GM23338 (cell line): Measurements from ENCODE around the gene CCDC178. TPM values are rescaled to one million over a fixed set of nuclear protein-coding genes. Genes with fewer than 3 reads are reported as not detected.
A peak's percentile ranks its signal among the peaks of the same experiment; 100 is the strongest.

Source experiments
- ATAC-seq: fragments of 200-7000 bp; cut with Tn5 transposase; 3 replicates; pipeline ENCODE4 v1.9.1; 2020
- DNase-seq: peaks from one replicate; pipeline ENCODE4 v3.0.0-alpha.2; 2015; ENCODE audit warnings: low spot score
- H2AFZ ChIP-seq: fragments of 200-600 bp; sonication (generic); 2 replicates; pipeline ENCODE4 v1.8.0; 2016; ENCODE audit warnings: antibody characterized with exemption, mild to moderate bottlenecking, moderate library complexity
- H3F3A ChIP-seq: fragments of 200-600 bp; sonication (generic); replicated peaks from 2 replicates; pipeline ENCODE4 v1.8.0; 2017; ENCODE audit warnings: antibody characterized with exemption, mixed run types, low read depth
- H3K27ac ChIP-seq: fragments of 200-600 bp; sonication (generic); 2 replicates; pipeline ENCODE4 v1.6.1; 2016; ENCODE audit warnings: low read depth
- H3K27me3 ChIP-seq: fragments of 200-600 bp; sonication (generic); 2 replicates; pipeline ENCODE4 v1.8.0; 2016; ENCODE audit warnings: mild to moderate bottlenecking, mixed run types, moderate library complexity; ENCODE audit not compliant: insufficient read depth
- H3K36me3 ChIP-seq: fragments of 200-600 bp; sonication (generic); 2 replicates; pipeline ENCODE4 v1.8.0; 2016; ENCODE audit warnings: mild to moderate bottlenecking; ENCODE audit not compliant: insufficient read depth
- H3K4me1 ChIP-seq: fragments of 200-600 bp; sonication (generic); 2 replicates; pipeline ENCODE4 v1.8.0; 2016; ENCODE audit warnings: mild to moderate bottlenecking, moderate library complexity; ENCODE audit not compliant: insufficient read depth
- H3K4me2 ChIP-seq: fragments of 200-600 bp; sonication (generic); 2 replicates; pipeline ENCODE4 v1.7.1; 2017; ENCODE audit warnings: mixed run types
- H3K4me3 ChIP-seq: fragments of 200-600 bp; sonication (generic); 2 replicates; pipeline ENCODE4 v1.6.1; 2016; ENCODE audit warnings: mixed run types
- H3K79me2 ChIP-seq: fragments of 200-600 bp; sonication (generic); replicated peaks from 2 replicates; pipeline ENCODE4 v1.8.0; 2017; ENCODE audit warnings: mild to moderate bottlenecking; ENCODE audit not compliant: insufficient read depth
- H3K9me2 ChIP-seq: fragments of 200-600 bp; sonication (generic); 2 replicates; pipeline ENCODE4 v1.8.0; 2017; ENCODE audit not compliant: insufficient read depth
- H4K20me1 ChIP-seq: fragments of 200-600 bp; sonication (generic); replicated peaks from 2 replicates; pipeline ENCODE4 v1.8.0; 2017; ENCODE audit warnings: mild to moderate bottlenecking; ENCODE audit not compliant: insufficient read depth
- H3K27ac Mint-ChIP-seq: 2 replicates; pipeline ENCODE4 v1.8.0; 2020; ENCODE audit warnings: inconsistent platforms, mild to moderate bottlenecking, moderate library complexity, mixed read lengths
- H3K27me3 Mint-ChIP-seq: 3 replicates; pipeline ENCODE4 v1.8.0; 2022; ENCODE audit warnings: low read depth, mild to moderate bottlenecking, moderate library complexity, mixed read lengths, inconsistent platforms; ENCODE audit not compliant: insufficient read depth, poor library complexity
- H3K36me3 Mint-ChIP-seq: 3 replicates; pipeline ENCODE4 v1.8.0; 2021; ENCODE audit warnings: low read depth, mild to moderate bottlenecking, inconsistent platforms, moderate library complexity, mixed read lengths
- H3K4me1 Mint-ChIP-seq: 3 replicates; pipeline ENCODE4 v1.8.0; 2020; ENCODE audit warnings: mild to moderate bottlenecking, inconsistent platforms, mixed read lengths
- H3K4me3 Mint-ChIP-seq: 3 replicates; pipeline ENCODE4 v1.8.0; 2021; ENCODE audit warnings: moderate library complexity, mild to moderate bottlenecking, inconsistent platforms, mixed read lengths
- H3K9me3 Mint-ChIP-seq: 3 replicates; pipeline ENCODE4 v1.8.0; 2020; ENCODE audit warnings: moderate library complexity, mild to moderate bottlenecking, inconsistent platforms, mixed read lengths
- CREB1 ChIP-seq: fragments of 250-450 bp; sonication (Bioruptor Pico); IDR thresholded peaks from 2 replicates; pipeline ENCODE4 v1.5.0; 2020; ENCODE audit warnings: low read depth, mild to moderate bottlenecking, moderate library complexity
- ETS1 ChIP-seq: IDR thresholded peaks from 2 replicates; pipeline ENCODE4 v1.6.1; 2016; ENCODE audit warnings: antibody characterized with exemption
- EZH2 ChIP-seq: fragments of 200-600 bp; sonication (generic); IDR thresholded peaks from one replicate; pipeline ENCODE4 v1.8.0; 2017; ENCODE audit warnings: antibody characterized with exemption, mild to moderate bottlenecking, low read depth; ENCODE audit not compliant: unreplicated experiment
- EZH2phosphoT487 ChIP-seq: fragments of 200-600 bp; sonication (generic); IDR thresholded peaks from one replicate; pipeline ENCODE4 v1.8.1; 2018; ENCODE audit warnings: antibody characterized with exemption; ENCODE audit not compliant: unreplicated experiment
- JUNB ChIP-seq: IDR thresholded peaks from one replicate; pipeline ENCODE4 v1.6.1; 2016; ENCODE audit warnings: antibody characterized with exemption; ENCODE audit not compliant: unreplicated experiment
- NANOG ChIP-seq: IDR thresholded peaks from 2 replicates; pipeline ENCODE4 v1.6.1; 2016; ENCODE audit warnings: antibody characterized with exemption, borderline replicate concordance
- POLR2AphosphoS5 ChIP-seq: IDR thresholded peaks from 2 replicates; pipeline ENCODE4 v1.6.1; 2016; ENCODE audit warnings: antibody characterized with exemption, low read depth
- STAT1 ChIP-seq: IDR thresholded peaks from one replicate; pipeline ENCODE4 v1.6.1; 2016; ENCODE audit warnings: antibody characterized with exemption; ENCODE audit not compliant: unreplicated experiment
- ZNF114 ChIP-seq: fragments of 250-450 bp; sonication (Bioruptor Pico); IDR thresholded peaks from 2 replicates; pipeline ENCODE4 v1.5.0; 2020; ENCODE audit warnings: mild to moderate bottlenecking, moderate library complexity
- ZNF331 ChIP-seq: fragments of 250-450 bp; sonication (Bioruptor Pico); IDR thresholded peaks from 2 replicates; pipeline ENCODE4 v1.5.0; 2020; ENCODE audit warnings: low read depth, mild to moderate bottlenecking, moderate library complexity
- ZNF462 ChIP-seq: fragments of 250-450 bp; sonication (Bioruptor Pico); IDR thresholded peaks from 2 replicates; pipeline ENCODE4 v1.5.0; 2020; ENCODE audit warnings: mild to moderate bottlenecking, moderate library complexity
- polyA plus RNA-seq: library from polyadenylated mRNA; unstranded; fragments of >200 nt; fragmentation: Nextera tagmentation; extraction: Ambion mirVana; gene quantifications from 2 replicates; pipeline ENCODE4 v1.2.1, GENCODE V29; 2016
- total RNA-seq: library from RNA; depleted of rRNA; stranded (reverse); fragments of >200 nt; shearing (Covaris generic); gene quantifications from 2 replicates; pipeline ENCODE4 v1.2.3, GENCODE V29; 2014
- TF ChIP-seq, protein P1 (sequence below), 2 experiments: fragments of 200-600 bp in 1 of 2; sonication (generic) in 1 of 2; conservative IDR thresholded peaks; 2 replicates each; pipeline versions ENCODE4 v1.5.1 to v1.6.1; 2016 to 2017; ENCODE audit warnings: antibody characterized with exemption in 2 of 2, low read depth in 2 of 2, mild to moderate bottlenecking in 2 of 2, moderate library complexity in 1 of 2
- TF ChIP-seq, protein P2 (sequence below): IDR thresholded peaks from one replicate; pipeline ENCODE4 v1.6.1; 2018; ENCODE audit warnings: antibody characterized with exemption; ENCODE audit not compliant: unreplicated experiment

Gene CCDC178
- total and polyA plus RNA-seq, 2 experiments from 2014 or later = 0.17 to 0.24 TPM

- no peaks in the 10 kb centered on the region for H4K20me1 ChIP-seq
- Mint-ChIP-seq H3K4me3 (no peak overlapping the region), H3K4me1 (no peaks in the 10 kb centered on the region), H3K27me3 (no peaks in the 10 kb centered on the region), H3K9me3 (no peaks in the 10 kb centered on the region), H3K36me3 (no peaks in the 10 kb centered on the region), H3K27ac (no peak overlapping the region)
- no peaks in the 10 kb centered on the region for H3K27me3 ChIP-seq
- peak overlapping the region; percentile 4; the same call in 1 of the 2 replicates for H2AFZ ChIP-seq
- TF ChIP-seq STAT1 (no peak), CREB1 (no peak), EZH2 (no peak), ZNF114 (CRISPR knock-in tag) (no peak), ZNF462 (CRISPR knock-in tag) (no peak), ETS1 (no peak), ZNF331 (CRISPR knock-in tag) (no peak), POLR2AphosphoS5 (no peak), NANOG (no peak), EZH2phosphoT487 (no peak), JUNB (no peak)
- TF ChIP-seq, protein P1, sequence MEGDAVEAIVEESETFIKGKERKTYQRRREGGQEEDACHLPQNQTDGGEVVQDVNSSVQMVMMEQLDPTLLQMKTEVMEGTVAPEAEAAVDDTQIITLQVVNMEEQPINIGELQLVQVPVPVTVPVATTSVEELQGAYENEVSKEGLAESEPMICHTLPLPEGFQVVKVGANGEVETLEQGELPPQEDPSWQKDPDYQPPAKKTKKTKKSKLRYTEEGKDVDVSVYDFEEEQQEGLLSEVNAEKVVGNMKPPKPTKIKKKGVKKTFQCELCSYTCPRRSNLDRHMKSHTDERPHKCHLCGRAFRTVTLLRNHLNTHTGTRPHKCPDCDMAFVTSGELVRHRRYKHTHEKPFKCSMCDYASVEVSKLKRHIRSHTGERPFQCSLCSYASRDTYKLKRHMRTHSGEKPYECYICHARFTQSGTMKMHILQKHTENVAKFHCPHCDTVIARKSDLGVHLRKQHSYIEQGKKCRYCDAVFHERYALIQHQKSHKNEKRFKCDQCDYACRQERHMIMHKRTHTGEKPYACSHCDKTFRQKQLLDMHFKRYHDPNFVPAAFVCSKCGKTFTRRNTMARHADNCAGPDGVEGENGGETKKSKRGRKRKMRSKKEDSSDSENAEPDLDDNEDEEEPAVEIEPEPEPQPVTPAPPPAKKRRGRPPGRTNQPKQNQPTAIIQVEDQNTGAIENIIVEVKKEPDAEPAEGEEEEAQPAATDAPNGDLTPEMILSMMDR (conservative IDR thresholded peaks at IDR 0.05; ENCODE audit: low read depth in 2 of 2) = no peak
- TF ChIP-seq, protein P2, sequence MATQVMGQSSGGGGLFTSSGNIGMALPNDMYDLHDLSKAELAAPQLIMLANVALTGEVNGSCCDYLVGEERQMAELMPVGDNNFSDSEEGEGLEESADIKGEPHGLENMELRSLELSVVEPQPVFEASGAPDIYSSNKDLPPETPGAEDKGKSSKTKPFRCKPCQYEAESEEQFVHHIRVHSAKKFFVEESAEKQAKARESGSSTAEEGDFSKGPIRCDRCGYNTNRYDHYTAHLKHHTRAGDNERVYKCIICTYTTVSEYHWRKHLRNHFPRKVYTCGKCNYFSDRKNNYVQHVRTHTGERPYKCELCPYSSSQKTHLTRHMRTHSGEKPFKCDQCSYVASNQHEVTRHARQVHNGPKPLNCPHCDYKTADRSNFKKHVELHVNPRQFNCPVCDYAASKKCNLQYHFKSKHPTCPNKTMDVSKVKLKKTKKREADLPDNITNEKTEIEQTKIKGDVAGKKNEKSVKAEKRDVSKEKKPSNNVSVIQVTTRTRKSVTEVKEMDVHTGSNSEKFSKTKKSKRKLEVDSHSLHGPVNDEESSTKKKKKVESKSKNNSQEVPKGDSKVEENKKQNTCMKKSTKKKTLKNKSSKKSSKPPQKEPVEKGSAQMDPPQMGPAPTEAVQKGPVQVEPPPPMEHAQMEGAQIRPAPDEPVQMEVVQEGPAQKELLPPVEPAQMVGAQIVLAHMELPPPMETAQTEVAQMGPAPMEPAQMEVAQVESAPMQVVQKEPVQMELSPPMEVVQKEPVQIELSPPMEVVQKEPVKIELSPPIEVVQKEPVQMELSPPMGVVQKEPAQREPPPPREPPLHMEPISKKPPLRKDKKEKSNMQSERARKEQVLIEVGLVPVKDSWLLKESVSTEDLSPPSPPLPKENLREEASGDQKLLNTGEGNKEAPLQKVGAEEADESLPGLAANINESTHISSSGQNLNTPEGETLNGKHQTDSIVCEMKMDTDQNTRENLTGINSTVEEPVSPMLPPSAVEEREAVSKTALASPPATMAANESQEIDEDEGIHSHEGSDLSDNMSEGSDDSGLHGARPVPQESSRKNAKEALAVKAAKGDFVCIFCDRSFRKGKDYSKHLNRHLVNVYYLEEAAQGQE = no peak
- no peak overlapping the region for H3K27ac ChIP-seq
- no peaks in the 10 kb centered on the region for H3K4me1 ChIP-seq
- DNase-seq = no peak
- ATAC-seq = no peak
- no peaks in the 10 kb centered on the region for H3F3A ChIP-seq
- no peak overlapping the region for H3K4me3 ChIP-seq
- no peaks in the 10 kb centered on the region for H3K36me3 ChIP-seq
- no peaks in the 10 kb centered on the region for H3K79me2 ChIP-seq
- no peak overlapping the region for H3K4me2 ChIP-seq
- H3K9me2 ChIP-seq = no peaks in the 10 kb centered on the region
Measured at GRCh38 chr18:33128581-33128980, 311.9 kb downstream of the CCDC178 start.
